GM19452 (cell line): ENCODE results near the gene TNFRSF14.
"Not testable (repeated sequence)": the region's sequence is repeated elsewhere in the genome, so short reads cannot be mapped to it uniquely, and the experiment has no call there.

Experiments used
- ATAC-seq: cut with Tn5 transposase; IDR thresholded peaks from one replicate; pipeline ENCODE4 v1.9.1; 2021; ENCODE audit not compliant: unreplicated experiment

The TNFRSF14 gene

GRCh38 chr1:2538376-2538775 lies 17.8 kb upstream of the TNFRSF14 start:
- no peak for ATAC-seq

- no peak for ATAC-seq
These were observed 17.3 kb upstream of the TNFRSF14 start for GRCh38 chr1:2538872-2539271.

GRCh38 chr1:2539312-2539907 lies 16.8 kb upstream of the TNFRSF14 start:
- ATAC-seq, result no peak

- ATAC-seq, result no peak
These were observed 15.2 kb upstream of the TNFRSF14 start for GRCh38 chr1:2540816-2541492.

GRCh38 chr1:2541619-2542245 lies 14.4 kb upstream of the TNFRSF14 start:
- no peak for ATAC-seq

GRCh38 chr1:2542246-2542915 lies 13.8 kb upstream of the TNFRSF14 start:
- no peak for ATAC-seq

- no peak for ATAC-seq
These were observed 12.6 kb upstream of the TNFRSF14 start for GRCh38 chr1:2543543-2544092.

- no peak for ATAC-seq
These were observed 11.9 kb upstream of the TNFRSF14 start for GRCh38 chr1:2544093-2544874.

GRCh38 chr1:2544875-2545640 lies 11.1 kb upstream of the TNFRSF14 start:
- no peak for ATAC-seq

- ATAC-seq, result peak; percentile 37
These were observed 10.2 kb upstream of the TNFRSF14 start for GRCh38 chr1:2545754-2546514.

- ATAC-seq, result peak; percentile 29
These were observed 9.5 kb upstream of the TNFRSF14 start for GRCh38 chr1:2546515-2547209.

- ATAC-seq, result peak; percentile 0
These were observed 8.7 kb upstream of the TNFRSF14 start for GRCh38 chr1:2547210-2548067.

- ATAC-seq, result peak; percentile 14
These were observed 8.0 kb upstream of the TNFRSF14 start for GRCh38 chr1:2548068-2548589.

GRCh38 chr1:2549367-2550029 lies 6.7 kb upstream of the TNFRSF14 start:
- not testable (repeated sequence) for ATAC-seq

GRCh38 chr1:2550309-2550861 lies 5.8 kb upstream of the TNFRSF14 start:
- not testable (repeated sequence) for ATAC-seq

- not testable (repeated sequence) for ATAC-seq
These were observed 4.6 kb upstream of the TNFRSF14 start for GRCh38 chr1:2551544-2551943.

- ATAC-seq, result no peak
These were observed 4.0 kb upstream of the TNFRSF14 start for GRCh38 chr1:2552189-2552588.
